HAP-1 (cell line): ENCODE measurements around the gene KCNC4.

Source experiments
- DNase-seq, 2 experiments: peaks; one replicate each; pipeline ENCODE4 v3.0.0-alpha.2; 2016 to 2020; ENCODE audit warnings: low spot score in 2 of 2
- H3K27me3 ChIP-seq: fragments of 250-450 bp; sonication (Bioruptor Pico); 2 replicates; pipeline ENCODE4 v1.5.1; 2020; ENCODE audit warnings: low read depth, mild to moderate bottlenecking, moderate library complexity
- H3K36me3 ChIP-seq: fragments of 250-450 bp; sonication (Bioruptor Pico); replicated peaks from 2 replicates; pipeline ENCODE4 v1.5.1; 2020; ENCODE audit warnings: mild to moderate bottlenecking
- H3K4me1 ChIP-seq: fragments of 250-450 bp; sonication (Bioruptor Pico); 2 replicates; pipeline ENCODE4 v1.5.1; 2020; ENCODE audit warnings: mild to moderate bottlenecking
- H3K4me3 ChIP-seq: fragments of 250-450 bp; sonication (Bioruptor Pico); 2 replicates; pipeline ENCODE4 v1.5.1; 2020; ENCODE audit warnings: mild to moderate bottlenecking, moderate library complexity
- H3K9me3 ChIP-seq: fragments of 250-450 bp; sonication (Bioruptor Pico); 2 replicates; pipeline ENCODE4 v1.5.1; 2020; ENCODE audit warnings: mild to moderate bottlenecking, moderate library complexity
- in situ Hi-C: fragments of 300-500 bp; cut with MboI; formaldehyde crosslinking; loops from 3 replicates; pipeline ENCODE4 v1.14.3; 2020; ENCODE audit warnings: low sequenced_read_pairs, inconsistent platforms, mixed read lengths

KCNC4 gene

GRCh38 chr1:110237386-110238152, 27.5 kb downstream of the KCNC4 start:
- no peaks in the 10 kb centered on the region for H3K36me3 ChIP-seq
- in situ Hi-C loops = no loop called here
- no peaks in the 10 kb centered on the region for H3K27me3 ChIP-seq
- no peak for DNase-seq
- no peak overlapping the region for H3K4me3 ChIP-seq
- no peaks in the 10 kb centered on the region for H3K4me1 ChIP-seq
- H3K9me3 ChIP-seq = no peaks in the 10 kb centered on the region

DNA sequence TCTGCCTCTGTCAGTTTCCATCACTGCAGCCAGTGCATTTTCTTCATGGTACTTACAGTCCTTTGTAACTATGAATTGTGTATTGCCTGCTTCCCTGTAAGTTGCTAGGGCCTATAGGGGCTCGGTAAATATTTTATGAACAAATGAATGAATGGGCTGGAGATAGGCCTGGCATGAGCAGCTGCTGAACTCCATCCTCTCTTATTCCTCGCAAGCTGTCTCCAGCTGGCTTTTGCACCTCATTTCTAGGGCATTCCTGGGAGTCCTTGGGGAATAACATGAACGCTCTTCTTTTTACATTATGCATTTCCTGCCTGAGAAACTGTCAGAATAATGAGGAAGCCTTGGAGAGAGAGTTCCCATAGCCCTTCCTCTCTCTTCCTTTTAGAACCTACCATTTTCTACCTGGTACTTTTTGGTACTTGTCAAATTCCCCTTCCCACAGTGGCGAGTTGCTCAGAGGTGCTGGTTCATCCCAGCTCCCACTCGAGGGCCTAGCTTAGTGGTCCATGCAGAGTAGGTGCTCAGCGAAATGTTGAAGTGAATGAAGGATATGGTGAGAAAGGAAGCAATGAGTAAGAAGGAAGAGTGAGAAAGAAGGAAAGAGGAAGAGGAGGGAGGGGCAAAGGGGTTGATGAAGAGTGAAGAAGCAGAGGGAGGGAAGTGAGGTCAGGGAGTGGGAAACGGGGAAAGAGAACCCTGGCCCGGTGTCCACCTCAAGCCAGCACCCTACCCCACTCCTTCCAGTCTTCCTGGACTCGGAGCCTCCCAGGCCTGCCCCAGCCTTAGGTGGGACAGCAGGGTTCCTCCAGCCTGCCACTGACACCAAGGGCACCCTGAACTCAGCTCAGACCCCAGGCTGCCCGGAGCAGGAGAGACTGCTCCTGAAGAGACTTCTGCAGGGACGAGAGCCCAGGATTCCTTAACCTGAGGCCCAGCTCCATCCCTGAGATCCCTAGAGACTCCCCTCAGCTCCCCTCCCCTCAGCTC, 29.6 kb downstream of the KCNC4 start:
- Histone ChIP-seq H3K27me3 (no peaks in the 10 kb centered on the region), H3K36me3 (no peaks in the 10 kb centered on the region), H3K4me3 (no peak overlapping the region), H3K4me1 (no peaks in the 10 kb centered on the region), H3K9me3 (no peaks in the 10 kb centered on the region)
- in situ Hi-C loops = no loop called here
- DNase-seq = no peak

- no peak for DNase-seq
- in situ Hi-C loops = no loop called here
- H3K4me3 ChIP-seq = no peak overlapping the region
Measured at GRCh38 chr1:110240476-110241210, 30.5 kb downstream of the KCNC4 start.

GRCh38 chr1:110241516-110241915, 31.4 kb downstream of the KCNC4 start:
- Histone ChIP-seq H3K4me1 (no peaks in the 10 kb centered on the region), H3K9me3 (no peaks in the 10 kb centered on the region), H3K4me3 (no peak overlapping the region), H3K27me3 (no peaks in the 10 kb centered on the region), H3K36me3 (no peaks in the 10 kb centered on the region)
- no peak for DNase-seq
- in situ Hi-C loops = no loop called here

More at GRCh38 chr1:110240476-110241210, 30.5 kb downstream of the KCNC4 start:
- no peaks in the 10 kb centered on the region for H3K4me1 ChIP-seq
- H3K27me3 ChIP-seq = no peaks in the 10 kb centered on the region
- no peaks in the 10 kb centered on the region for H3K9me3 ChIP-seq
- no peaks in the 10 kb centered on the region for H3K36me3 ChIP-seq

DNA sequence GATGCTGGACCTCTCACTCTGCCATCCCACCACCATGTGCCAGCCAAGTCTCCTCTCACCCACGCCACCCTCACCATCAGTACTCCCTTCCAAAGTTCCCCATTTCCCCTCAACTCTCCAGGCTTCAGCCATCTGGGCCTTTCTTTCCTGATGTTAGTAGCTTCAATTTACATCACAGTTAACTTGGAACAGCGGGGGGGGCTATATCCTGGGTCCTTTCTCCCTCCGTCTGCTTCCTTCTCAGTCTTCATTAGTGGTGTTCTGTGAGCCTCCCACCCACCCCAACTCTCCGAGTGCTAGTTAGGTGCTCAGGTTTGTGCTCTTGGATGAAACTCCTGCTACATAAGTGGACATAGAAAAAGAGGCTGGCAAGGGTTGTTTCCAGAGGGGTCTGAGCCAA, 31.9 kb downstream of the KCNC4 start:
- in situ Hi-C loops = no loop called here
- no peaks in the 10 kb centered on the region for H3K4me1 ChIP-seq
- H3K4me3 ChIP-seq = no peak overlapping the region
- H3K27me3 ChIP-seq = no peaks in the 10 kb centered on the region
- H3K9me3 ChIP-seq = no peaks in the 10 kb centered on the region
- H3K36me3 ChIP-seq = no peaks in the 10 kb centered on the region
- no peak for DNase-seq

- DNase-seq = no peak
- no peaks in the 10 kb centered on the region for H3K4me1 ChIP-seq
- in situ Hi-C loops = no loop called here
- no peak overlapping the region for H3K4me3 ChIP-seq
- no peaks in the 10 kb centered on the region for H3K36me3 ChIP-seq
- no peaks in the 10 kb centered on the region for H3K9me3 ChIP-seq
- H3K27me3 ChIP-seq = no peaks in the 10 kb centered on the region
Measured at GRCh38 chr1:110242731-110243130, 32.6 kb downstream of the KCNC4 start.

DNA sequence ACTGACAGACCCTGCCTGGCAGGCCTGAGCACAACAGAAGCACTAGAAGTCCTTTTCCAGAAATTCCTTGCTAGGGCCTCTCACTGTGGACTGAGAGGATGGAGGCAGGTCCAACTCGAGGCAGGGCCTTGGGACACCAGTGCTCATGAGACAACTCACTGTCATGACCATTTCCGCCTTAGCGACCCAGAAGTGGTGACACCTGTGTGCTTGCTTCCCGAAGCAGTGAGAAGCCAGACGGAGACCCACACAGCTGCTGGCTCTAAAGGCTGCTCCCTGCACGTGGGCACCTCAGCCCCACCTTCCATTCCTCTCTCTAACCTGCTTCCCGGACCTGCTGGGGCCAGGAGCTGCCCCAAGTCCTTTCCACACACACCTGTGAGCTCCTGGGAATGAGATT, 33.0 kb downstream of the KCNC4 start:
- no peaks in the 10 kb centered on the region for H3K27me3 ChIP-seq
- no peak for DNase-seq
- no peak overlapping the region for H3K4me3 ChIP-seq

DNA sequence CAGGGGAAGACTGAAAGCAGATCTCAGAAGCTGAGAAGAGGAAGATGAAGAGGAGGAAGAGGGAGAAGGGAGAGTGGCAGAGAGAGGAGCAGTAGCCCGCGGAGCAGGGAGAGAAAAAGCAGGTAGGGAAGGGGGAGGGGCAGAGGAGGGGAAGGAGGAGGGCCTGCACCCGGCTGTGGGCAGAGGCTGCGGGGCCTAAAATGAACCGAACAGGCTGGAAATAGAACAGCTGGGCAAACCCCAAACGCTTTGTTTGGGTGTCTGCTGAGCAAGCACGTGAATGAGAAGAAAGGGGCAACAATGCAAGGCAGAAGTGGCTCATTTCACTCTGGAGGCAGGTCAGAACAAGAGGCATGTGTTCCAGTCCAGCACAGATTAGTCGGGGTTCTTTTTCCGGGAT, 33.5 kb downstream of the KCNC4 start:
- no peak for DNase-seq
- in situ Hi-C loops = no loop called here
- no peaks in the 10 kb centered on the region for H3K9me3 ChIP-seq

More for the DNA sequence above, 33.0 kb downstream of the KCNC4 start:
- H3K4me1 ChIP-seq = no peaks in the 10 kb centered on the region
- H3K9me3 ChIP-seq = no peaks in the 10 kb centered on the region
- H3K36me3 ChIP-seq = no peaks in the 10 kb centered on the region
- in situ Hi-C loops = no loop called here

DNA sequence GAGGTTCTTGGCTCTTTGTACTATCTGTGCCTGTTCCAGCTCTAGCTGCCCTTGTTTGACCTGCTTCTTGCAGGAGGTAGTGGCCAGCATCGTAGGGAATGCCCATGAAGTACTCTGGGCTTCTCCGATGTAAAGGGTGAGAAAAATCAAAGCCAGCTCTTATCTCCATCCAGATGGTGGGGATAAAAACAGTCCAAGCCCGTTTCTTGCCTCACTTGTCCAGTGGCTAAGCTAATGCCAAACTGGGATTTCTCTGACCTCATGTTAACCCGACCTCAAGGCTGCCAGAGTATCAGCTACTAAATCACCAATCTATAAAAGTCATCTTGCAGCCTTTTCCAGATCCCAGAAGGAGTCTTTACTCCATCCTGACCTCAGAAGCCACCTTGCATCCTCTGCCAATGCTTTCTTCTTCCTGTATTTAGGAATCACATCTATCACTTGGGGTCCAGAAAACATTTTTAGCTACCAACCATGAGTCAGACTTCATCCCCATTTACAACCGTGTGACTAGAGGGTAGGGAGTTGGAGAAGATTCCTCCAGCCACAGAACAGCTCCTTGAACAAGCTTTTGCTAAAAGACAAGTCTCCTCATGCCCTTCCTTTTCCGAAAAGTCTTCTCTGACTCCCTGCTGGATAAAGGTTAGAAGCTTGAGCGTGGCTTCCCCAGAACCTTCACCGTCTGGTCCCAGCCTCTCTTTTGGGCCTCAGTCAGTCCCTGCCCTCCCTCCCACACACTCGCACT, 35.9 kb downstream of the KCNC4 start:
- H3K4me3 ChIP-seq = no peak overlapping the region
- no peak for DNase-seq
- H3K4me1 ChIP-seq = no peaks in the 10 kb centered on the region
- H3K9me3 ChIP-seq = no peaks in the 10 kb centered on the region
- in situ Hi-C loops = no loop called here
- no peaks in the 10 kb centered on the region for H3K36me3 ChIP-seq
- H3K27me3 ChIP-seq = no peaks in the 10 kb centered on the region

More for the DNA sequence above, 33.5 kb downstream of the KCNC4 start:
- Histone ChIP-seq H3K27me3 (no peaks in the 10 kb centered on the region), H3K4me3 (no peak overlapping the region), H3K4me1 (no peaks in the 10 kb centered on the region), H3K36me3 (no peaks in the 10 kb centered on the region)

DNA sequence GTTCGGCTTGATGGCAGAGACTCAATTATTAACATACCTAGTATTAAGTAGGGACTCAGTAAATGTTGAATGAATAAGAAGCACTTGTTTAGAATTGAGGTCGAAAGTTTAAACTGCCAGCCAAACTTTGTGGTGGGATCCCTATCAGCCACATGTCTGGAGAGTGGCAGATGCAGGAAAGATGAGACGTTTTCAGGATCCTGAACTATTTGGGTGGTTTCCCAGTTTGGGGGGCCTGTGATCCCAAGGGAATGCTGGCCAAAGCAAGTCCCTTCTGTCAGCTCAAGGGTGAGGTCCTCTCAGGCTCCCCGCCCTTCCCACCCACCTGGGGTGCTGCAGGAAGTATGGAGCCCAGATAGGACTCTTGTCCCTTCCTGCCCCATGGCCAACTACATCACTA, 38.6 kb downstream of the KCNC4 start:
- in situ Hi-C loops = no loop called here
- Histone ChIP-seq H3K27me3 (no peaks in the 10 kb centered on the region), H3K4me3 (no peak overlapping the region), H3K36me3 (no peaks in the 10 kb centered on the region), H3K4me1 (no peaks in the 10 kb centered on the region), H3K9me3 (no peaks in the 10 kb centered on the region)
- no peak for DNase-seq

DNA sequence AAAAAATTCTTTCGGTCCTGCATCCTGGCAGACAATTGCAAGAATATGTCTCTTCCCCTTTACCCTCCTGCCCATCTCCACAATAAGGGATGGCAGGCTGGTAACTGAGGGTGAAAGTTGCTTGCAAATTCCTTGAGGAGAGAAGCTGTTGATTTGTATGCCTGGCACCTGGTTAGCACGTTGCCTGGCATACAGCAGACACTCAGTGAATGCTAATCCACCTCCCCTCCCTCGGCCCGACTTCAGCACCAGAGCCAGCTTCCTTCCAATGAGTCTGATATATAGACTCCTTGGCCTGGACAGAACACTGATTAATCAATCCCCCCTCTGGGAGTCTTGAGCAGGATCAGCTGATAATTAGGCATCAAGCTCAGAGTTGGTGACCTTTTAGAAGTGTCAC, 39.1 kb downstream of the KCNC4 start:
- in situ Hi-C loops = no loop called here
- no peak for DNase-seq
- Histone ChIP-seq H3K27me3 (no peaks in the 10 kb centered on the region), H3K36me3 (no peaks in the 10 kb centered on the region), H3K4me1 (no peaks in the 10 kb centered on the region), H3K9me3 (no peaks in the 10 kb centered on the region), H3K4me3 (no peak overlapping the region)

- in situ Hi-C loops = no loop called here
- Histone ChIP-seq H3K4me3 (no peak overlapping the region), H3K27me3 (no peaks in the 10 kb centered on the region), H3K36me3 (no peaks in the 10 kb centered on the region), H3K4me1 (no peaks in the 10 kb centered on the region), H3K9me3 (no peaks in the 10 kb centered on the region)
- no peak for DNase-seq
Measured at GRCh38 chr1:110250008-110250407, 39.9 kb downstream of the KCNC4 start.

GRCh38 chr1:110250749-110251148, 40.6 kb downstream of the KCNC4 start:
- H3K4me1 ChIP-seq = no peaks in the 10 kb centered on the region
- no peaks in the 10 kb centered on the region for H3K9me3 ChIP-seq
- DNase-seq = no peak
- no peaks in the 10 kb centered on the region for H3K27me3 ChIP-seq
- in situ Hi-C loops = no loop called here
- H3K4me3 ChIP-seq = no peak overlapping the region
- H3K36me3 ChIP-seq = no peaks in the 10 kb centered on the region
